ENCODE measurements around the gene RP9.

The RP9 gene, protein sequence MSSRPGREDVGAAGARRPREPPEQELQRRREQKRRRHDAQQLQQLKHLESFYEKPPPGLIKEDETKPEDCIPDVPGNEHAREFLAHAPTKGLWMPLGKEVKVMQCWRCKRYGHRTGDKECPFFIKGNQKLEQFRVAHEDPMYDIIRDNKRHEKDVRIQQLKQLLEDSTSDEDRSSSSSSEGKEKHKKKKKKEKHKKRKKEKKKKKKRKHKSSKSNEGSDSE

GRCh38 chr7:33109005-33109757 is at the start of gene RP9:
TSS of gene RP9 (minus strand) at chr7:33109404. CDS start at chr7:33109372, 32 bp downstream.
- Histone ChIP-seq H3K27ac (ENCODE audit: extremely low read depth, low read depth, low read length) (peak within 1 kb of the TSS; percentile 91), H3K4me3 (ENCODE audit: low read depth, low read length) (peak within 1 kb of the TSS; percentile 93), H3K4me1 (ENCODE audit: control insufficient read depth, insufficient read depth, low read length) (peaks cover 10% of the 10 kb centered on the region), H3K36me3 (ENCODE audit: control insufficient read depth in 2 of 2, insufficient read depth in 1 of 2, low read length in 2 of 2) (no peaks in the 10 kb centered on the region; a peak in 1 of 3 replicates), H3K9me3 (ENCODE audit: control insufficient read depth, insufficient read depth, low read depth, low read length) (no peaks in the 10 kb centered on the region)
- ChIA-PET POLR2A (interaction anchor here (0.7 to 2.5 kb wide), 5 partner anchors 9 to 1156 kb away, joined by 3 to 17 read pairs (median 4); partner anchors contain the start of genes LSM5 and NT5C3A), CTCF (interaction anchor here (0.5 to 3.7 kb wide), 19 partner anchors 9 to 1596 kb away, joined by 3 to 22 read pairs (median 3); partner anchors contain the start of gene NT5C3A)
- TF ChIP-seq EGR2 (tag by site-specific recombination; IDR thresholded peaks at IDR 0.05; ENCODE audit: low read depth) (no peak), ZNF214 (tag by site-specific recombination; IDR thresholded peaks at IDR 0.05; ENCODE audit: borderline replicate concordance) (no peak), ZNF24 (tag by site-specific recombination; IDR thresholded peaks at IDR 0.05) (no peak), ZNF510 (tag by site-specific recombination; IDR thresholded peaks at IDR 0.05; ENCODE audit: insufficient replicate concordance) (no peak), SCRT2 (tag by site-specific recombination; IDR thresholded peaks at IDR 0.05) (no peak), ZNF23 (tag by site-specific recombination; IDR thresholded peaks at IDR 0.05; ENCODE audit: borderline replicate concordance) (no peak), REST (tag by site-specific recombination; IDR thresholded peaks at IDR 0.05) (no peak), ZXDB (tag by site-specific recombination; IDR thresholded peaks at IDR 0.05) (no peak), ZBTB44 (tag by site-specific recombination; IDR thresholded peaks at IDR 0.05) (0 out of 2 replicates have a peak, but pooled peaks have one; percentile 9), ZBTB20 (tag by site-specific recombination; IDR thresholded peaks at IDR 0.05) (peak; percentile 62), ZFP37 (tag by site-specific recombination; IDR thresholded peaks at IDR 0.05) (no peak), ZNF138 (tag by site-specific recombination; IDR thresholded peaks at IDR 0.05; ENCODE audit: borderline replicate concordance) (no peak), ZNF311 (tag by site-specific recombination; IDR thresholded peaks at IDR 0.05; ENCODE audit: borderline replicate concordance) (no peak), ZNF561 (tag by site-specific recombination; IDR thresholded peaks at IDR 0.05; ENCODE audit: borderline replicate concordance) (peak; percentile 51; the same call in 1 of the 2 replicates), ZNF202 (tag by site-specific recombination; IDR thresholded peaks at IDR 0.05; ENCODE audit: borderline replicate concordance) (no peak), ZNF221 (tag by site-specific recombination; IDR thresholded peaks at IDR 0.05; ENCODE audit: borderline replicate concordance) (no peak), ZNF280D (tag by site-specific recombination; IDR thresholded peaks at IDR 0.05) (no peak), ZBTB1 (tag by site-specific recombination; IDR thresholded peaks at IDR 0.05) (no peak), ZNF677 (tag by site-specific recombination; IDR thresholded peaks at IDR 0.05) (no peak), ZNF174 (tag by site-specific recombination; IDR thresholded peaks at IDR 0.05) (no peak), ZNF692 (tag by site-specific recombination; IDR thresholded peaks at IDR 0.05) (no peak), ZNF701 (tag by site-specific recombination; IDR thresholded peaks at IDR 0.05) (no peak), YY2 (tag by site-specific recombination; IDR thresholded peaks at IDR 0.05) (no peak), ZFP69B (tag by site-specific recombination; IDR thresholded peaks at IDR 0.05) (no peak)
- TF ChIP-seq, protein P1, sequence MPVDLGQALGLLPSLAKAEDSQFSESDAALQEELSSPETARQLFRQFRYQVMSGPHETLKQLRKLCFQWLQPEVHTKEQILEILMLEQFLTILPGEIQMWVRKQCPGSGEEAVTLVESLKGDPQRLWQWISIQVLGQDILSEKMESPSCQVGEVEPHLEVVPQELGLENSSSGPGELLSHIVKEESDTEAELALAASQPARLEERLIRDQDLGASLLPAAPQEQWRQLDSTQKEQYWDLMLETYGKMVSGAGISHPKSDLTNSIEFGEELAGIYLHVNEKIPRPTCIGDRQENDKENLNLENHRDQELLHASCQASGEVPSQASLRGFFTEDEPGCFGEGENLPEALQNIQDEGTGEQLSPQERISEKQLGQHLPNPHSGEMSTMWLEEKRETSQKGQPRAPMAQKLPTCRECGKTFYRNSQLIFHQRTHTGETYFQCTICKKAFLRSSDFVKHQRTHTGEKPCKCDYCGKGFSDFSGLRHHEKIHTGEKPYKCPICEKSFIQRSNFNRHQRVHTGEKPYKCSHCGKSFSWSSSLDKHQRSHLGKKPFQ (tag by site-specific recombination; IDR thresholded peaks at IDR 0.05): no peak

Measured in HEK293 (cell line).